ENCODE measurements around the gene DYNC1LI1.

Gene DYNC1LI1

DNA sequence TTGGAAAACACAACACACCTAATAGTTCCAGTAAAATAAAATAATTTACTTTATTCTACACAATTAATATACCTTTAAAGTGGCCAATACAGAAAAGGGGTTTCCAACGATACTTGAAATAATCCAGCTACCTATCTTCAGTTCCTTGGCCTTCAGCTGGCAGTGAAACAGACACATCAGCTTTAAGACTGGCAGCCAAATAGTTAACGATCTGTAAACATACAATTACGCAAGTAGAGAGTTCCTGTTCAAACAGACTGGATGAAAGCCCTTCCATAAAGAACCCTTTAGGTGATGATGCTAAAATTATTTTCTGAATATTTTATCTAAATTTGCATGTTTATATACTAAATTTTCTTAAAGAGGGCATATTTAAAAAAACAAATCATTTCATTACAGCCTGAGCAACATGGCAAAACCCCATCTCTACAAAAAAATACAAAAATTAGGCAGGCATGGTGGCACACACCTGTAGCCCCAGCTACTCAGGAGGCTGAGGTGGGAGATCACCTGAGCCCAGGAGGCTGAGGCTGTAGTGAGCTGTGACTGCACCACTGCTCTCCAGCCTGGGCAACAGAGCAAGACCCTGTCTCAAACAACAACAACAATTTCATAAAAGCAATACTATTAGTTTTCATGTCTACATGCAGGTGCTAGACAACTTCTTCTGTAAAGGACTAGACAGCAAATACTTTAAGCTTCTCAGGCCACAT is 12.9 kb downstream of the DYNC1LI1 start:
- Histone ChIP-seq H3K4me2 (ENCODE audit: low read length) (no peak overlapping the region), H3K27me3 (ENCODE audit: control insufficient read depth, insufficient read depth, low read length) (no peaks in the 10 kb centered on the region), H3K4me1 (no peaks in the 10 kb centered on the region), H3K9me3 (ENCODE audit: control insufficient read depth, low read length) (no peaks in the 10 kb centered on the region), H2AFZ (no peak overlapping the region), H3K9ac (no peak overlapping the region), H3K79me2 (peaks cover 60% of the 10 kb centered on the region), H3K4me3 (ENCODE audit: low read depth, low read length) (no peak overlapping the region), H3K27ac (no peak overlapping the region), H3K36me3 (ENCODE audit: control insufficient read depth, insufficient read depth, low read length) (no peaks in the 10 kb centered on the region)
- TF ChIP-seq CTCF (IDR thresholded peaks at IDR 0.05), result no peak

DNA sequence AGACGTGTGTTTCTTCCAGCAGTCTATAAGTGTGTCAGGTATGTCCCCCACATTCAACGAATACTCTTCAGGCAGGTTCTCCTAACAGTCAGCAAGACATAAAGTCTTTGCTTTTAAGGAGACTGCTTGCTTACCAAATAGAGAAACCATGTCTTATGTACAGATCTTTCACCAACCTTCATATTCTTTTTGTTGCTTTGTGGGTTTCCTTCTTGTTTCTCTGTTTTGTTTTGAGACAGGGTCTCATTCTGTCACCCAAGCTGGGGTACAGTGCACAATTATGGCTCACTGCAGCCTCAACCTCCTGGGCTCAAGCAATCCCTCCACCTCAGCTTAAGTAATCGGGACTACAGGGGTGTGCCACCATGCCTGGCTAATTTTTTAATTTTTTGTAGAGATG is 14.3 kb downstream of the DYNC1LI1 start:
- no peaks in the 10 kb centered on the region for H3K9me3 ChIP-seq (ENCODE audit: control insufficient read depth, low read length)
- H2AFZ ChIP-seq, result no peak overlapping the region
- H3K79me2 ChIP-seq, result peaks cover 61% of the 10 kb centered on the region
- H3K27ac ChIP-seq, result no peak overlapping the region
- H3K9ac ChIP-seq, result no peak overlapping the region
- no peaks in the 10 kb centered on the region for H3K27me3 ChIP-seq (ENCODE audit: control insufficient read depth, insufficient read depth, low read length)
- H3K4me2 ChIP-seq (ENCODE audit: low read length), result no peak overlapping the region
- no peaks in the 10 kb centered on the region for H3K36me3 ChIP-seq (ENCODE audit: control insufficient read depth, insufficient read depth, low read length)
- no peaks in the 10 kb centered on the region for H3K4me1 ChIP-seq
- no peak for TF ChIP-seq CTCF (IDR thresholded peaks at IDR 0.05)
- no peak overlapping the region for H3K4me3 ChIP-seq (ENCODE audit: low read depth, low read length)

- H3K27ac ChIP-seq, result no peak overlapping the region
- H3K27me3 ChIP-seq (ENCODE audit: control insufficient read depth, insufficient read depth, low read length), result no peaks in the 10 kb centered on the region
- TF ChIP-seq CTCF (IDR thresholded peaks at IDR 0.05), result no peak
Observed at GRCh38 chr3:32553973-32554372, 16.7 kb downstream of the DYNC1LI1 start.

GRCh38 chr3:32553459-32553858 is 17.2 kb downstream of the DYNC1LI1 start:
- Histone ChIP-seq H3K27ac (no peak overlapping the region), H3K9ac (no peak overlapping the region), H2AFZ (no peak overlapping the region), H3K4me1 (peaks cover 4% of the 10 kb centered on the region), H3K4me2 (ENCODE audit: low read length) (no peak overlapping the region), H3K79me2 (peaks cover 37% of the 10 kb centered on the region), H3K4me3 (ENCODE audit: low read depth, low read length) (no peak overlapping the region), H3K36me3 (ENCODE audit: control insufficient read depth, insufficient read depth, low read length) (no peaks in the 10 kb centered on the region), H3K9me3 (ENCODE audit: control insufficient read depth, low read length) (no peaks in the 10 kb centered on the region), H3K27me3 (ENCODE audit: control insufficient read depth, insufficient read depth, low read length) (no peaks in the 10 kb centered on the region)
- TF ChIP-seq CTCF (IDR thresholded peaks at IDR 0.05), result no peak

More at GRCh38 chr3:32553973-32554372, 16.7 kb downstream of the DYNC1LI1 start:
- H3K4me1 ChIP-seq, result peaks cover 4% of the 10 kb centered on the region
- no peak overlapping the region for H3K4me3 ChIP-seq (ENCODE audit: low read depth, low read length)
- peaks cover 41% of the 10 kb centered on the region for H3K79me2 ChIP-seq
- H2AFZ ChIP-seq, result no peak overlapping the region
- no peaks in the 10 kb centered on the region for H3K36me3 ChIP-seq (ENCODE audit: control insufficient read depth, insufficient read depth, low read length)
- H3K4me2 ChIP-seq (ENCODE audit: low read length), result no peak overlapping the region
- H3K9me3 ChIP-seq (ENCODE audit: control insufficient read depth, low read length), result no peaks in the 10 kb centered on the region
- H3K9ac ChIP-seq, result no peak overlapping the region

GRCh38 chr3:32552013-32552412 is 18.6 kb downstream of the DYNC1LI1 start:
- Histone ChIP-seq H3K36me3 (ENCODE audit: control insufficient read depth, insufficient read depth, low read length) (no peaks in the 10 kb centered on the region), H3K4me3 (ENCODE audit: low read depth, low read length) (no peak overlapping the region), H3K9ac (no peak overlapping the region), H3K27me3 (ENCODE audit: control insufficient read depth, insufficient read depth, low read length) (no peaks in the 10 kb centered on the region), H3K27ac (no peak overlapping the region), H2AFZ (no peak overlapping the region), H3K79me2 (peaks cover 36% of the 10 kb centered on the region), H3K4me2 (ENCODE audit: low read length) (no peak overlapping the region), H3K9me3 (ENCODE audit: control insufficient read depth, low read length) (no peaks in the 10 kb centered on the region), H3K4me1 (peaks cover 4% of the 10 kb centered on the region)
- no peak for TF ChIP-seq CTCF (IDR thresholded peaks at IDR 0.05)

Data from parathyroid adenoma (tissue), 2 donors.